Measurements from ENCODE around the gene MILR1. TPM values are rescaled to one million over a fixed set of nuclear protein-coding genes. Genes with fewer than 3 reads are reported as not detected.

MILR1 gene
- total and polyA plus RNA-seq, 2 donors (not counting 3 experiments of a cell fraction or from before 2014, with no cell fraction given) = 1.2 to 17.8 TPM

DNA sequence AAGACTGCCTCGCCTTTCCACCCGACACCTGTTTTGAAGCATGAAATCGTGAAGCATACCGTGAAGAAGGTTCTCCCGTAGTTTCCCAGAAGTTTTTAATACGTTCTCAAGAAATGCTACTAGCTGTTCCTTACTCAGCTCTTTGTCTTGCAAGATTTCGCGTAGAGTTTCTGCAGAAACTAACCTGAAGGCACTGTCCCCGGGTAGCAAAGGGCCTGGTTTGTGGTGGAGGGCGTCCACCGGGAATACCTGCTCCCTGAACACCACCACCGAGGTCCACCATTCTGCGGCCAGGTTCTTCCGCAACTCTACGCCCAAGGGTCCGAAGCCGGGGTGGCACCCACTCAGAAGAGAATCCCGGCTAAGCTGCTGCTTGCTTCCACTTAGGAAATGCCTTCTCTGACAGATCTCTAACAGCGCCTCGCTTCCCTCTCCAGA lies 47.5 kb downstream of the MILR1 start:
- H3K79me2 ChIP-seq (ENCODE audit: control insufficient read depth, insufficient read depth, low read length) = peaks cover 39% of the 10 kb centered on the region
- peaks cover 14% of the 10 kb centered on the region for H4K20me1 ChIP-seq (replicated peaks; ENCODE audit: control insufficient read depth, extremely low read depth, insufficient read depth, low read length)
- DNase-seq (ENCODE audit: low read depth, low spot score) (peak; percentile 49), FAIRE-seq (no peak)
- TF ChIP-seq MYC (IDR thresholded peaks at IDR 0.05; ENCODE audit: low read depth, low read length) (no peak), POLR2AphosphoS5 (IDR thresholded peaks at IDR 0.05; ENCODE audit: insufficient read depth, low read depth, low read length) (no peak), FOS (IDR thresholded peaks at IDR 0.05; ENCODE audit: borderline replicate concordance, insufficient read depth, low read length) (no peak), GATA2 (IDR thresholded peaks at IDR 0.05; ENCODE audit: insufficient read depth, insufficient read length, low read depth, low read length) (no peak), JUN (IDR thresholded peaks at IDR 0.05; ENCODE audit: borderline replicate concordance, insufficient read depth, insufficient read length, low read depth) (no peak), POLR2A (IDR thresholded peaks at IDR 0.05; ENCODE audit: low read depth, low read length) (no peak), EZH2 (IDR thresholded peaks at IDR 0.05; ENCODE audit: borderline replicate concordance, low read depth, low read length, severe bottlenecking) (no peak)
- TF ChIP-seq, protein P1, sequence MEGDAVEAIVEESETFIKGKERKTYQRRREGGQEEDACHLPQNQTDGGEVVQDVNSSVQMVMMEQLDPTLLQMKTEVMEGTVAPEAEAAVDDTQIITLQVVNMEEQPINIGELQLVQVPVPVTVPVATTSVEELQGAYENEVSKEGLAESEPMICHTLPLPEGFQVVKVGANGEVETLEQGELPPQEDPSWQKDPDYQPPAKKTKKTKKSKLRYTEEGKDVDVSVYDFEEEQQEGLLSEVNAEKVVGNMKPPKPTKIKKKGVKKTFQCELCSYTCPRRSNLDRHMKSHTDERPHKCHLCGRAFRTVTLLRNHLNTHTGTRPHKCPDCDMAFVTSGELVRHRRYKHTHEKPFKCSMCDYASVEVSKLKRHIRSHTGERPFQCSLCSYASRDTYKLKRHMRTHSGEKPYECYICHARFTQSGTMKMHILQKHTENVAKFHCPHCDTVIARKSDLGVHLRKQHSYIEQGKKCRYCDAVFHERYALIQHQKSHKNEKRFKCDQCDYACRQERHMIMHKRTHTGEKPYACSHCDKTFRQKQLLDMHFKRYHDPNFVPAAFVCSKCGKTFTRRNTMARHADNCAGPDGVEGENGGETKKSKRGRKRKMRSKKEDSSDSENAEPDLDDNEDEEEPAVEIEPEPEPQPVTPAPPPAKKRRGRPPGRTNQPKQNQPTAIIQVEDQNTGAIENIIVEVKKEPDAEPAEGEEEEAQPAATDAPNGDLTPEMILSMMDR (IDR thresholded peaks at IDR 0.05; ENCODE audit: extremely low read depth in 1 of 2, insufficient read depth in 1 of 2, low read depth in 1 of 2, low read length in 2 of 2) = no peak
- TF ChIP-seq, protein P2, sequence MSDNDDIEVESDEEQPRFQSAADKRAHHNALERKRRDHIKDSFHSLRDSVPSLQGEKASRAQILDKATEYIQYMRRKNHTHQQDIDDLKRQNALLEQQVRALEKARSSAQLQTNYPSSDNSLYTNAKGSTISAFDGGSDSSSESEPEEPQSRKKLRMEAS (IDR thresholded peaks at IDR 0.05; ENCODE audit: insufficient read depth, insufficient read length) = no peak
- H3K9ac ChIP-seq (replicated peaks; ENCODE audit: extremely low read depth, insufficient read depth, low read length) = peak overlapping the region; percentile 54
- no peaks in the 10 kb centered on the region for H3K9me1 ChIP-seq (replicated peaks; ENCODE audit: control insufficient read depth, extremely low read depth, insufficient read depth, low read length)
- ChIA-PET CTCF (interaction anchor here (1.0 to 4.5 kb wide), 3 partner anchors 9 to 76 kb away, joined by 4 to 39 read pairs (median 4); partner anchors contain the start of genes CEP95 and DDX5), POLR2A (interaction anchor here (1.1 to 2.1 kb wide), 3 partner anchors 10 to 76 kb away, joined by 3 to 37 read pairs (median 8); partner anchors contain the start of genes CEP95 and DDX5)
- peak overlapping the region; percentile 35 for H3K27ac ChIP-seq (ENCODE audit: insufficient read depth, low read depth, low read length)
- H3K27me3 ChIP-seq (ENCODE audit: control insufficient read depth in 2 of 2, insufficient read depth in 2 of 2, low read length in 2 of 2) = no peaks in the 10 kb centered on the region
- peak overlapping the region; percentile 33 to 75 (median 66) for H3K4me3 ChIP-seq (replicated peaks in 1 of 3; ENCODE audit: insufficient read depth in 1 of 3, low read depth in 1 of 3, low read length in 3 of 3)
- intact Hi-C loops (cut with micrococcal nuclease) = loop anchor here (5.0 kb wide), 1 partner anchor 169 kb away; no protein-coding TSS in a partner anchor
- BruUV-seq (replicated peaks) = no TSS peak
- H3K4me2 ChIP-seq (ENCODE audit: insufficient read depth, low read length) = peak overlapping the region; percentile 84
- H3K4me1 ChIP-seq (ENCODE audit: control insufficient read depth, extremely low read depth, insufficient read depth, low read length) = peaks cover 53% of the 10 kb centered on the region
- peak overlapping the region; percentile 58 for H2AFZ ChIP-seq (ENCODE audit: low read depth, low read length)
- no peaks in the 10 kb centered on the region for H3K9me3 ChIP-seq (replicated peaks; ENCODE audit: control insufficient read depth, insufficient read depth, low read length)
- dilution Hi-C loops (cut with MboI; ENCODE audit: extremely low pct_ligation_motif_present, low sequenced_read_pairs) = no loop called here
- H3K36me3 ChIP-seq (ENCODE audit: control insufficient read depth in 2 of 2, extremely low read depth in 1 of 2, insufficient read depth in 2 of 2, low read length in 2 of 2) = peaks cover 26 to 42% of the 10 kb centered on the region in 2 experiments

All from endothelial cell of umbilical vein (primary cell).